Amniotic epithelial cell (primary cell): ENCODE measurements around the gene SIX3.

Experiments
- DNase-seq: peaks from one replicate; pipeline ENCODE4 v3.0.0-alpha.2; 2010; ENCODE audit warnings: low read depth

The SIX3 gene

DNA sequence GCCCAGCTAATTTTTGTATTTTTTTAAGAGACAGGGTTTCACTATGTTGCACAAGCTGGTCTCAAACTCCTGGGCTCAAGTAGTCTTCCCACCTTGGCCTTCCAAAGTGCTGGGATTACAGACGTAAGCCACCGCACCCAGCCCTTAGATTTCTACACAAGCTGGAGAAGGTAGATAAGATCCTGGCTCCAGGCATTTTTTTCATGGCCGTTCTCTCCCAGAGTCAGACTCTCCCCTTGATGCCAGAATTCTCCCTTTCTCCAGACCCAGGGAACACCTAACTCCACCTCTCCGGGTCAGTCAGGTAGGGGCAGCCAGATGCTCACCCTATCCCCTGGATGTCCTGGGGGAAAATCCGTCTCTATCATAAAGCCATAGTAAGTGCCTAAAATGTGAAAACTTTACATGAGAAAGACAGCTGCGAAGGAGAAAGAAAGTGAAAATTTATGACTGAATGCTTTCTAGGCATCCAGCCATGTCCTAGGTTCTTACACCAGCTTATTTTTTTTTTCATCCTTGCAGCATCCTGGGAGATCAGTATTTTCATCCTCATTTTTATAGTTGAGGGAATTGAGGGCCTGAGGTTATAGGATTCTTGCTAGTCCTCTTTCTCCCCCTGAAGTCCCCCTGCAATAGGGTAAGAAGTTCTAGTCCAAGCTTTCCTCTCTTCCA is 16.3 kb downstream of the SIX3 start:
- DNase-seq, result no peak

DNA sequence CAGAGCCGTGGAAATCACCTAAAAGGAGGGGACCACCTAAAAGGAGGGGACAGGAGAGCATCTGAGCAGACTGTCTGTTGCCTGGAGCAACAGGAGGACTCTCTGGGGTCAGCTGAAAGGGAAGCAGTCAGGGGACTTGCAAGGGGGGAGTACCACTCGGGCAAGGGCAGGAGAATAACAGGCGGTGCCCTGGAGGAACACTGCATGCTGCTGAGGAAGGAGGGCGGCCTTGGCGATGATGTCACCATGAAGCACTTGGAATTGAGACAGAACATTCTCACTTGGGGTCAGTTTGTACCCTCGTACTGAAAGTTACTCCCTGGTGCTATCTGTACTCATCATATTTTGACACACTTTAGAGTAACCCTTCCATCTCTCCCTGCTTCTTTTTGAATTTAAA is 18.4 kb downstream of the SIX3 start:
- DNase-seq, result no peak

DNA sequence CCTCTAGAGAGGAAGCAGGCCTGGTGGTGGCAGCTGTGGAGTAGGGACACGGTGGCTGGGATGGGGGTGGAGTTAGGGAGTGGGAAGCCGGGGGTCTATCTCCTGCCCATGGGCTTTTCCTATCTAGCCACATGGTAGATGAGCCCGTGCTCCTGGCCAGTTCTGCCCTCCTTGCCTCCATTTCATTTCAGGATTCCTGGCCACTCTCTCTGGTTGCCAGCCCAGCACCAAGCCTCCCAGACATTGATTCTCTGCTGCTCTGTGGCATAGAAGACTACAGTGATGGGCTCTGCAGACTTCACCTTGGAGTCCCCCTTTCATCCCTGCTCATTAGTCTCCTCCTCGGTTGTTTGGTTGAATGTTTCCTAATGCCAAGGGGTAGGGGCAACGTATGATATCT is 19.4 kb downstream of the SIX3 start:
- DNase-seq, result no peak

DNA sequence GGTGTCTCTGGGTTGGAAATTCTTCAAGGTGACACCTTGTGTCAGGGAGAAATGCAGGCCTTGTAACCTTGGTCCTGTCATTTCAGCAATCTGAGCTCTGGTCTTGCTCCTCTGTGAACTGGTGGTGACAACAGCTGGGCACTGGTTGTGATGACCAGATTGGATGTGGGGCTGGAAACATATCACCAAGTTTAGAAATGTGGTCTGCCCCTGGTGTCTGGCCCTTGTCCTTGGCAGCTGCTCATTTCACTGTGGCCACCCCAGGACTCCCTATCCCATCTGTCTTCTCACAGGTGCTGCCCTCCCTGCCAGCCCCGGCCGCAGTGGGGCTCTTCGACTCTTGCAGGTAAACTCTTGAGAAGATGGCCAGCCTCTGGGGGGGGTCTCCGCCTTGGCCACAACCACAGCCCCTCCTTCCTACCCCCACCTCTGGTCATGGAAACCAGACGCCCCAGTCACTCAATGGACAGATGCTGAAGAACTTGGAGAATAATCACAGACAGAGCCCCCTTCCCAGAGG is 20.7 kb downstream of the SIX3 start:
- no peak for DNase-seq

DNA sequence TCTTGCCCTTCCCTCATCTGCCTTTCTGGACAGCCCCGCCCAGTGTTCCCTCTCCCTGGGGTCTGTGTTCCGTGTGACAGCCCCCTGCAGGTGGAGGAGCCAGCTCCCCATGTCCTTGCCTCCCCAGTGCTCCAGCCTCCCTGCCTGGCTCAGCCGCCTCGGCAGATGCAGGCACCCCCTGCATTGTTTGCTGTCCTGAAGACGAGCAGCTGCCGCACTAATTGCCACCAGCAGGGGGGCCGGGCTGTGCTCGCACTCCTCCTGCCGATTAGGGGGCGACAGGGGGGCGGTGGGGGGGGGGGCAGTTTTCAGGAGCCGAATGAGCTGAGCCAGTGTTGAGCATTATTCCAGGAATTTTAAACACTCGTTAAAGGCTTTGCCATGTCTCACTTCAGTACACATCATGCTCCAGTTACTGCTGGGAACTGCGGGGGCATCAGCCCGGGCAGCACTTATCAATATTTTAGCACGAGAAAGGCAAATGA is 23.3 kb downstream of the SIX3 start:
- DNase-seq, result no peak

DNA sequence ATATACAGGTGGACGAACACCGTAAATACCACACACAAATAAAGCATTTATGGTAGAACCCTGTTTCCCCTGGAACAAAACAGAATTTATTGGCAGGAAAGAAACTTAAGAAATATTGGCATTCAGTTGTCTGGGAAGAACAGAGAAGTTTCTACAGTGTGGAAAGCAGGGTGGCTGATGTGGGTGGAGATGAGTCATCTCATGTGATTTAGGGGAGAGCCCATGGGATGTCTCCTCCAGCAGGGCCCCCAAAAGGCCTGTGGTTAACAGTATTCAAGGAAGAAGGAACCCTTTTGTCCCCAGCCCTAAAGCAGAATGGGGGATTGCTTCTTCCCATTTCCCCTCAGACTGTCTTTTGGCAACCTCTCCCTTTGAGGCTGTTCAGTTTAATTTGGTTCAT is 24.2 kb downstream of the SIX3 start:
- no peak for DNase-seq

DNA sequence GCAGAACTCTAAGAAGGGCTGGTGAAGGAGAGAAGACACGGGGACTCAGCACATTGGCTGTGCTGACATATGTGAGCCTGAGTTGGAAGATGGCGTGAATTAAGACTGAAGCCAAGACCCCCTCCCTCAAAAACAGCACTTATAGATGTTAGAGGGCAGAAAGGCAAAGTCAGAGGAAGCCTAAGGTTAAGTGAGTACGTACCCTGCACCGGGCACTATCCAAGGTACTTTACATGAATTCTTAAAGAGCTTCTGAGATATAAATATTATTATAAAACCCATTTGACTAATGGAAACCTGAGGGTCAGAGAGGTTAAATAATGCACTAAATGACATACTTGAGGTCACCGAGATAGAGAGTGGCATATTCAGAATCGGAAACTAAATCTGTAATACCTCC is 25.6 kb downstream of the SIX3 start:
- DNase-seq, result no peak

DNA sequence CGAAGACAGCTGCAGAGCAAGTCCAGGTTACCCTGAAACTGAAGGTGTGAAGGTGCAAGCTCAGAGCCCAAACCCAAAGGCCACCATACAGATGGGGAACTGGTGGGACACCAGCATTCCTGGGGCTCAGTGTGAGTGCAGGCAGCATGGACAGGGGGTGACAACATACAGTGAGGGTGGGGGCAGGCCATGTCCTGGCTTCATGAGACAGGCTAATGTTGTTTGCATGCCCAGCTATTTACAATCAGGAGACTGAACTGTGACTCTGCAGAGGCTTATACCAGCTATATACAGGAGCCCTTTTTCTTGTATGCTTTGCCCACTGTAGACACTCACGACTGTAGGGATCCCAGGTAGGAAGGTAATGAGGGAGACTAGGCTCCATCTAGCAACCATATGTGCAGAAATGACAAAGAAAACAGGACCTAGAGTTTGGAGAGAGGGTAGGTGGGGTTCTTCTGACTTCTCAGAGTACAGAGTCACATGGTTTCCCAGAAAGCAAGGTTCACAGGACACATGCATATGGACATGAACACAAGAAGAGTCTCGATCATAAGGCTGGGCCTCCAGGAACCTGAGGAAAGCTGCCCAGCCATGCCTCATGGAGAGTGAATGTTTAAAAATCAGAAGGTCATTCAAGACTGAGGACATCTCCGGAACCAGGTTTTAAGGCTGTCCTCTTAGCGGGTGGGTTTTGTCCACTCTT is 26.4 kb downstream of the SIX3 start:
- no peak for DNase-seq

DNA sequence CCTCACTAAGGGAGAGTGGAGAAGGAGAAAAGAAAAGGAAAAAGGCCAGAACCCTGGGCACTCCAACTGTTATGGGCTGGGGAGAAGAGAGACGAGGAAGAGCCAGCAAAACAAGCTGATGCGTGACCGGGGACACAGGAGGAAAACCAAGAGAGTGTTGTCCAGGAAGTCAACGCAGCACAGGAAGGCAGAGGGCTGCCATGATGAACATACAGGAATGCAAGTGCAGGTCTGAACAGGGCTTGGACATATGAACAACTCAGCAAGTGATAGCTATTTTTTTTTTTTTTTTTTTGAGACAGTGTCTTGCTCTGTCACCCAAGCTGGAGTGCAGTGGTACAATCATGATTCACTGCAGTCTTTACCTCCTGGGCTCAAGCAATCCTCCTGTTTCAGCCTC is 28.4 kb downstream of the SIX3 start:
- DNase-seq, result no peak

DNA sequence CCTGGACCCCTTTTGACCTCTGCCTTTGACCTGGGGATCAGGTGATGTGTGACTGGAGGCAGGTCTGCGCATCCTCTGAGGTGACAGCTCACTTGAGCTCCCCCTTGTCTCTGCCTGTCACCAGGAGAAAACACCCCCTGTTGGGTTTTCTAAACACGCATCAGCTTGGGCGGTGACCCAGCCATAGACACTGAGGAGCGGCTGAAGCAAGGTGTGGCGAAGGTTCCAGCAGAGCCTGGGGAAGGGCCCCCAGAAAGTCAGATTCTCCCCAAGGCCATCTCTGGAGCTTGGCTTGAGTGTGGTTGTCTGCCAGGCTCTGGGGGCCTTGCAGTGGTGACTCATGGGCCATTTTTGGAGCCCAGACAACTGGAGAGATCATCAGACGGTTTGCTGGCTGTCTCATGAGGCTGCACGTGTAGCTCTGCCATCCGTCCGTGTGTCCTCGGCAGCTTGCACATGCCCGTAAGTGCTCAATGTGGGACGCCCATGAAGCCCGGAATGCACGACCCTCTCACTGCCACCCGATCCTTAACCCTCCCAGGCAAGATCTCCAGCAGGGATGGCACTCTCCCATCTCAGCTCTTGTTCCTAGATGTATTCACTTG is 29.4 kb downstream of the SIX3 start:
- DNase-seq, result no peak

DNA sequence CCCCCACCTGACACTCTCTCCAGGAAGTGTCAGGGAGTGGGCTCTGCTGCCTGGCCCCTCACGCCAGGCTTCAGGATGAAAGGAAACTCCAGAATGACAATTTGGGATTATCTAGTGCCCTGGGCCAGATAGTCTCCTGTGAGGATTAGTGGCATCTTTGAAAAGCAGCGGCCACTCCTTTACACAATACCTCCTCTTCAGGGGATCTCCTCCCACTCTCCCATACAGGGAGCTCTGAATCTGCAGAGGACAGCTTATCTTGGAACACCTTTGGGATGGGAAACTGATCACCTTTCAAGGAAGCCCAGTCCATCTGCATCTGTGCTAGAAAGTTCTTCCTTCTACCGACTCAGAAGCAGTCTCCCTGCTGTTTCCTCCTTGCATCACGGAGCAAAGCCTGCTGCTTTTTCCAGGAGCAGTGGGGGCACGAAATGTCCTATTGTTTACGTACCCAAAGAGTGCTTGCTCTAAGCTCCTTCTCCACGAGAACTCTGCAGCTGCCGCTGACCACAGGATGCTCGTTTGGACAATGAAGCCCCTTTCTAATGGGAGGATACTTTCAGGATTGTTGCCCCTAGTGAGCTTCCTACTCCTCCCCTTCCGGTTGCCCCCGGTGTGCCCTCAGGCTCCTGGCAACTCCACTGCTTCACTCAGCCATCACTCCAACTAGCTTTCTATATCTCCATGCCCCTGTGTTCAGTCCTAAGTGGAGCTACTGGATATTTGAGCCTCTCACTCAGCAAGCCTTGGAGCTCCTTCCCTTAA is 31.5 kb downstream of the SIX3 start:
- no peak for DNase-seq

DNA sequence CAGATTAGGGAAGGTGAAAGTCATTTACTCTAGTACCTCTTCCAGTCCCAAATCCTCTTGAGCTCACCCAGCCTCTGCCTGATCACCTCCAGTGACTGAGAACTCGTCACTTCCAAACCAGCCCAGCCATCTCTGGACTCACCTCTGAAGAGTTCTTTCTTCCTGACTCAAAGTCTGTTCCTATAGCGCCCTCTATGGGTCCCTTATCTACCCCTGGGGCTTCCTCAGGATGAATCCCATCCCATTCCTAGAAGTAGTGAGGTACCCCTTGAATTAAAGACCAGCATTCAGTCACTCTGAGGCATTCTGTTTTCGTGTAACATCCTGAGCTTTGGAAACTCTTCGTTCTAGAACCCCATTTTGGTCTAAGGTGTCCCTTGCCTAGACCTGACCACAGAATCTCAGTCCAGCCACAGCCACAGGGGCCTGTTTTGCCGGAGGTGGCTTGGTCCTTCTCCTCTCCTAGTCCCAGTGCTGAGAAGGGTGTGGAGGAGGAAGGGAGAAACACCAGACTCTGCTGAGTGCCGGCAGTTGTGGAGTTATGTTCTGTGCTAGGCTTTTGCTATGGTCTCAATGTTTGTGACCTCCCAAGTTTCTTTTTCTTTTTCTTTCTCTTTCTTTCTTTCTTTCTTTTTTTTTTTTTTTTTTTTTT is 32.7 kb downstream of the SIX3 start:
- peak; percentile 31 for DNase-seq

DNA sequence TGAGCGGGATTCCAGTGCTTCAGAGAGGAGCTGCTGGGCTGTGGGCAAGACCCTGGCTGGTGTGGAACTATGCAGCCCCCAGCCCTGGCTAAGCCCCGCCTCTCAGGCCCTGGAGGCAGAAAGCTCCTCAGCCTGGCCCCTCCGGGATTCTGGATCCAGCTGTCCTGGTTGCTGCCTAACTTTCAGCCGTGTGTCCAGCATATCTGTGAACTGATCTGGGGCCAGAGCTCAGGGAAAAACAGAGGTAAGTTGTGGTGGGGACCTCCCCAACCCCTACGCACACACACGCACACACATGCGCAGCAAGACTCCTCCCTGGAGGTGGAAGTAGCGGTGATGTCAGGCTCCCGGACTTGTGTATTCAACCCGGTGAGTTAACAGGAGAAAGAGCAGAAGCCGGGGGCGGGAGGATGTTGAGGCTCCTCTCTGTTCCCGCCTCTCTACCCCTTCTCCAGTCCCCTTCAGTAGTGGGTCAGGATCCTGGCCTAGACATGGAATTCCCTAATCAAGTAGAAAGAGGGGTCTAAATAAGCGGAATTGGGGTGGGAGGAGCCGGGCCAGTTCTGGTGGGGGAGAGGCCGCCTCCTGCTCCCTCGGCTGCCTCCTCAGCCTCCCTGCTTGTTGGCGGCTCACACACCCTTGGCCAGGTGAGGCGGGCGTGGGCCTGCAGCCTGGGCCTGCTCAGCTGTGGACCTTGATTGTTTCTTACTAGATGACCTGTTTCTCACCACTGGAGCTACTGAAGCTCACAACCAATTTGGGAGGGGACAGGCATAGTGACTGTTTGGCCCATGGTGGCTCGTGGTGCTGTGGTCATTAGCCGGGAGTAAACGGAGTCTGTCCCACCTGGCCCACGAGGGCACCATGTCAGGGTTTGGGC is 34.3 kb downstream of the SIX3 start:
- peak; percentile 48 for DNase-seq

DNA sequence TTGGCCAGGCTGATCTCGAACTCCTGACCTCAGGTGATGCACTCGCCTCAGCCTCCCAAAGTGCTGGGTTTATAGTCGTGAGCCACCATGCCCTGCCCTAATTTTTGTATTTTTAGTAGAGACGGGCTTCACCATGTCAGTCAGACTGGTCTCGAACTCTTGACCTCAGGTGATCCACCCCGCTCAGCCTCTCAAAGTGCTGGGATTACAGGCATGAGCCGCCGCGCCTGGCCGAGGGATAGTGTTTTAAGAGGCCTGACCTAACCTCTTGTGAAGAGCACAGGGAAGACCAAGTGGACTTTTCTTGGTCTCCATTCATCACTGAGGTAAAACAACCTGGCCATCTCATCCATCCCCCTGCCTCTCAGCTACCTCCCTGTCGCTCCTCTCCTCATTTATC is 38.1 kb downstream of the SIX3 start:
- DNase-seq, result no peak

DNA sequence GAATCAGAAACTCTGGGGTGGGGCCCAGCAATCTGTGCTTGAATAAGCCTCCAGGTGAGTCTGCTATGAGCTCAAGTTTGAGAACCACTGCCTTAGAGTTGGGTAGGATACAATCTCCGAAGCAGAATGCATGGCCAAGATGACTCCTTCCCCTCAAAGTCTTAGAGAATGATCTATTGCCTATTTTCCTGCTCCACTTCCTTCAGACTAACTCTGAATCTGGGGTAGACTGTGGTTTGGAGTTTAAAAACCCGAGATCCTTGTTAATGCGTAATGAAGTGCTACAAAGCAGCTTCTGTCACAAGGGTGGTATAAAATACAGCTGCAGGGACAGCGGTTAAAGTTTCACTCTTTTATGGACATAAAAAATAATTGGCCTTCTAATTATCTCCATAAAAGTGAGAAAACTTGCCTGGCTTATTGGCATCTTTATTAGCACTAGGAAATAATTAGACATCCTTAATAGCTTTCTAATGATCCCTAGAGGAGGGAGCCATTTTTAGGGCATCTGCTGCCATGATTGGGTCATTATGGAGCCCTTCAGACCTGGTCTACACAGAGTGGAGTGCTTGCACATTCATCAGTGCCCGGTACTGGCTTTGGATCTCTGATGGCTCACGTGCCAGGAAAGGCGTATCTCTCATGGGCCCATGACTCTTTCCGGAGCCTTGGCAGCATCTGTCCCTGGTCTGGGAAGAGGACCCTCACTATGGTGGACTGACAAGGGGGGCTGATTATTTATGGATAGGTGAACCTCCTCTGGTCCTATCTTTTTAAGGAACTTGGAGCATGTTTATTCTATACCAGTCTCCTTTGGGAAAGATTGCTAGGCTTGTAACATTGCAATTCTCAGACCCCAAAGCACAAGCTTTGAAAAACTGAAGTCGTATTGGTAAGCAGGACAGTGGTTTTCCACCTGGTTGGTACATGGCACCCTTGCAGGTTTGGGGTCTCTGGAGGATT is 39.5 kb downstream of the SIX3 start:
- no peak for DNase-seq

DNA sequence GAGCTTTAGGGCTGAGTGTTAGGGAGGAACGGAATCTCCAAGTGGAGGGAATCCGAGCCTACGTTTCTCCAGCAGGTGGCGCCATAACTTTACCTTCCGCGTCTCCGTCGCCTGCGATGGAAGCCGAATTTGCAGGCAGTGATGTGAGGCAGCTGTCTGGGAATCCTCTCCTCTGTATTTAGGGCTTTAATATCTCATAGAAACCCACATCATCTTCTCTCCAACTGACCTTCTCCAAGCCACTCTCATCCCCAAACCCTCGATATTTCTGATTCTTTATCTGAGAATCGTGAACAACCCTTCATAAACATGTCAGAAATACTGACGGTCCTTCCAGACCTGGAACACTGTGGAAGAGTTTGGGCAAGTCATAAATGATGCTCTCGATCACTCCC is 40.2 kb downstream of the SIX3 start:
- peak; percentile 54 for DNase-seq

DNA sequence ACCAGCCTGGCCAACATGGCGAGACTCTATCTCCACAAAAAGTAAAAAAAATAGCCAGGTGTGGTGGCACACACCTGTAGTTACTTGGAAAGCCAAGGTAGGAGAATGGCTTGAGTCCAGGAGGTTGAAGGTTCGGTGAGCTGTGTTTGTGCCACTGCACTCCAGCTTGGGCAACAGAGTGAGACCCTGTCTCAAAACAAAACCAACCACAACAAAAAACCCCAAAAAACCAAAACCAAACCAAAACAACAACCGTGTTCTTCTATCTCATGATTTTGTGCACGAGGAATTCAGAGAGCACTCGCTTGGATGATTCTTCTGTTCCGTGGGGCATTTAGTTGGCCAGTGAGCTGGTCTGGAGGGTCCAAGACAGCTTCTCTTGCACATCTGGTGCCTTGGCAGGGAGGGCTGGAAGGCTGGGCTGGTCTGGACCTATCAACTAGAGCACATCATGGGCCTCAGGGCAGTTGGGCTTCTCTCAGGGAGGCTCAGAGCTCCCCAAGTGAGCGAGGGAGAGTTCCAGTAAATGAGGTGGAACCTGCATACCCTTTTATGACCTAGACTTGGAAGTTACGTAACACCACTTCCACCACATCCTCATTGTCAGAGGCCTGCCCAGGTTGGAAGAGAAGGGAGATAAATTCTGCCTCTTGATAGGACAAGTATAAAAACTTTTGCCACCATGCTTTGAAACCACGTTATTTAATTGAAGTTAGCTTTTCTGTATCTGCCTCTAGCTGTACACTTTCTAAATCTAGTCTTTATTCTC is 42.5 kb downstream of the SIX3 start:
- no peak for DNase-seq

DNA sequence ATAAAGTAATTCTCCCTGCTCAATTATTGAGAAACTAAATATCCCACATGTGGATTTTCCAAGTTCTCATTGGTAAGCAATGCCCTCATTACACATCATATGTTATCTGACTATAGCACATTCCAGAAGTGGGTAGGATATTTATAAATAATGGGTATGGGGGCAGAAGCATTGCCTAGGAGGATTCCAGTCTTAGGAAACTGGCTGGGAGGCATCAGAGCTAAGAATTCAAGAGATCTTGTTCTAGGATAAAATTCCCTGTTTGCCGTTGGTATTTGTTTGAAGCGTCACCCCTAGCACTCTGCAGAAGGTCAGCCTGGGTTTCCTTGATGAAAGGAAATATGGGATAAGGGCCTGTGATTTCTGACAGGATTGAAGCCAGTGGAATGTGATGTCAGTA is 47.7 kb downstream of the SIX3 start:
- no peak for DNase-seq

DNA sequence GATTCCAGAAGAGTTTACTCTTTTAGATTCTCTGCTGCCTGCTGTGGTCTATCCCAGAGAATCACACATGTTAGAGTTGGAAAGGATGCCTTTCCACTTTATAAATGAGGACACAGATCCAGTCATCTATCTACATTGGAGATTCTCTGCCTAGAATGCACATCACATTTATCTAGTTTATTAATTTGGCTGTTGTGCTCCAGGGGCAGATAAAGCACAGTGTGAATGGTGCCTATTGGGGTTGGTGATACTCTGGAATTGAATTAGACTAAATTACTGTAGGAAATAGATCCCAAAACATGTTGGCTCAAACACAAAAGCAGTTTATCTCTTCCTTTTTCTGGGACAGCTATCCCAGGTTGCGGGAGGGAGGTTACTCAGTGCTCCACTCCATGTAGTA is 52.9 kb downstream of the SIX3 start:
- no peak for DNase-seq
